ENCODE data around the gene PCDHB16.
"Not testable (repeated sequence)": the region's sequence is repeated elsewhere in the genome, so short reads cannot be mapped to it uniquely, and the experiment has no call there.

Gene PCDHB16

GRCh38 chr5:141182248-141182647, at the start of gene PCDHB16:
Gene PCDHB16 (plus strand): TSS chr5:141182387. CDS start chr5:141182560, 173 bp downstream.
- no peak within 1 kb of the TSS for H3K27ac ChIP-seq
- H3K9me3 ChIP-seq (replicated peaks in 1 of 11): peaks cover 41 to 64% (median 52%) of the 10 kb centered on the region in 11 experiments
- no peaks in the 10 kb centered on the region for H3K36me3 ChIP-seq
- H3K4me3 ChIP-seq: no peak within 1 kb of the TSS
- no peak within 1 kb of the TSS for H3K4me2 ChIP-seq
- no peaks in the 10 kb centered on the region for H3K27me3 ChIP-seq
- TF ChIP-seq Cebpa-rat (IDR thresholded peaks at IDR 0.05): no peak
- H3K9ac ChIP-seq: no peak within 1 kb of the TSS
- H3K4me1 ChIP-seq: no peaks in the 10 kb centered on the region
- no peaks in the 10 kb centered on the region for H4K20me1 ChIP-seq

- H3K4me2 ChIP-seq: no peak within 1 kb of the TSS
- no peaks in the 10 kb centered on the region for H4K20me1 ChIP-seq
- no peak within 1 kb of the TSS for H3K4me3 ChIP-seq
- H3K9ac ChIP-seq: no peak within 1 kb of the TSS
- no peaks in the 10 kb centered on the region for H3K4me1 ChIP-seq
- no peaks in the 10 kb centered on the region for H3K27me3 ChIP-seq
- H3K27ac ChIP-seq: no peak within 1 kb of the TSS
- TF ChIP-seq Cebpa-rat (IDR thresholded peaks at IDR 0.05): no peak
- H3K9me3 ChIP-seq (replicated peaks in 1 of 11): peaks cover 32 to 50% (median 44%) of the 10 kb centered on the region in 11 experiments
- no peaks in the 10 kb centered on the region for H3K36me3 ChIP-seq
Measured at GRCh38 chr5:141135030-141135717, 47.0 kb upstream of the PCDHB16 start, which contains the start of gene PCDHB5. Gene PCDHB5 (plus strand): TSS chr5:141135206. CDS start chr5:141135435, 229 bp downstream.

DNA sequence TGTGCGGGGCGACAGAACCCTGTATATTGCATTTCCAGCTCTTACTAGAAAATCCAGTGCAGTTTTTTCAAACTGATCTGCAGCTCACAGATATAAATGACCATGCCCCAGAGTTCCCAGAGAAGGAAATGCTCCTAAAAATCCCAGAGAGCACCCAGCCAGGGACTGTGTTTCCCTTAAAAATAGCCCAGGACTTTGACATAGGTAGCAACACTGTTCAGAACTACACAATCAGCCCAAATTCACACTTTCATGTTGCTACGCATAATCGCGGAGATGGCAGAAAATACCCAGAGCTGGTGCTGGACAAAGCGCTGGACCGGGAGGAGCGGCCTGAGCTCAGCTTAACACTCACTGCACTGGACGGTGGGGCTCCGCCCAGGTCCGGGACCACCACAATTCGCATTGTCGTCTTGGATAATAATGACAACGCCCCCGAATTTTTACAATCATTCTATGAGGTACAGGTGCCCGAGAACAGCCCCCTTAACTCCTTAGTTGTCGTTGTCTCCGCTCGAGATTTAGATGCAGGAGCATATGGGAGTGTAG, 46.4 kb upstream of the PCDHB16 start:
- no peaks in the 10 kb centered on the region for H3K4me1 ChIP-seq
- H3K27me3 ChIP-seq: no peaks in the 10 kb centered on the region
- no peak overlapping the region for H3K4me2 ChIP-seq
- no peak for TF ChIP-seq Cebpa-rat (IDR thresholded peaks at IDR 0.05)
- no peaks in the 10 kb centered on the region for H3K36me3 ChIP-seq
- H3K4me3 ChIP-seq: no peak overlapping the region
- no peak overlapping the region for H3K27ac ChIP-seq
- H3K9ac ChIP-seq: no peak overlapping the region
- no peaks in the 10 kb centered on the region for H4K20me1 ChIP-seq
- peaks cover 32 to 50% (median 44%) of the 10 kb centered on the region in 11 experiments for H3K9me3 ChIP-seq (replicated peaks in 1 of 11)

- H4K20me1 ChIP-seq, H3K27me3 ChIP-seq, H3K4me1 ChIP-seq, H3K27ac ChIP-seq, H3K4me3 ChIP-seq, H3K9ac ChIP-seq, H3K4me2 ChIP-seq, H3K36me3 ChIP-seq: not testable (repeated sequence)
- peaks cover 32 to 50% (median 44%) of the 10 kb centered on the region in 11 experiments for H3K9me3 ChIP-seq (replicated peaks in 1 of 11)
Measured at GRCh38 chr5:141137346-141137745, 44.8 kb upstream of the PCDHB16 start.

GRCh38 chr5:141149812-141150211, 32.4 kb upstream of the PCDHB16 start, which contains the start of gene PCDHB6:
Gene PCDHB6 (plus strand): TSS chr5:141150057. CDS start chr5:141150258, 201 bp downstream.
- Histone ChIP-seq H4K20me1 (no peaks in the 10 kb centered on the region), H3K4me2 (no peak within 1 kb of the TSS), H3K27ac (no peak within 1 kb of the TSS), H3K9me3 (replicated peaks in 1 of 11) (peaks cover 27 to 43% (median 33%) of the 10 kb centered on the region in 11 experiments), H3K36me3 (no peaks in the 10 kb centered on the region), H3K4me1 (no peaks in the 10 kb centered on the region), H3K4me3 (no peak within 1 kb of the TSS), H3K9ac (no peak within 1 kb of the TSS), H3K27me3 (no peaks in the 10 kb centered on the region)
- TF ChIP-seq Cebpa-rat (IDR thresholded peaks at IDR 0.05): no peak

GRCh38 chr5:141150224-141150992, 31.8 kb upstream of the PCDHB16 start:
- Histone ChIP-seq H3K4me3 (no peak overlapping the region), H4K20me1 (no peaks in the 10 kb centered on the region), H3K9ac (no peak overlapping the region), H3K27ac (no peak overlapping the region), H3K9me3 (replicated peaks in 1 of 11) (peaks cover 28 to 49% (median 37%) of the 10 kb centered on the region in 11 experiments), H3K27me3 (no peaks in the 10 kb centered on the region), H3K4me1 (no peaks in the 10 kb centered on the region), H3K36me3 (no peaks in the 10 kb centered on the region), H3K4me2 (no peak overlapping the region)
- no peak for TF ChIP-seq Cebpa-rat (IDR thresholded peaks at IDR 0.05)

GRCh38 chr5:141150993-141151325, 31.2 kb upstream of the PCDHB16 start:
- H3K27ac ChIP-seq: no peak overlapping the region
- peaks cover 31 to 54% (median 42%) of the 10 kb centered on the region in 11 experiments for H3K9me3 ChIP-seq (replicated peaks in 1 of 11)
- no peak for TF ChIP-seq Cebpa-rat (IDR thresholded peaks at IDR 0.05)
- H3K4me2 ChIP-seq: no peak overlapping the region
- H3K9ac ChIP-seq: no peak overlapping the region
- H3K4me1 ChIP-seq: no peaks in the 10 kb centered on the region
- no peaks in the 10 kb centered on the region for H3K27me3 ChIP-seq
- H3K4me3 ChIP-seq: no peak overlapping the region
- no peaks in the 10 kb centered on the region for H3K36me3 ChIP-seq
- no peaks in the 10 kb centered on the region for H4K20me1 ChIP-seq

GRCh38 chr5:141151632-141152031, 30.6 kb upstream of the PCDHB16 start:
- H3K4me2 ChIP-seq, H3K9ac ChIP-seq, H3K4me3 ChIP-seq, H3K27ac ChIP-seq, H3K4me1 ChIP-seq, H3K27me3 ChIP-seq, H3K36me3 ChIP-seq, H4K20me1 ChIP-seq: not testable (repeated sequence)
- peaks cover 38 to 61% (median 49%) of the 10 kb centered on the region in 11 experiments for H3K9me3 ChIP-seq (replicated peaks in 1 of 11)

- peaks cover 43 to 66% (median 54%) of the 10 kb centered on the region in 11 experiments for H3K9me3 ChIP-seq (replicated peaks in 1 of 11)
- H3K27me3 ChIP-seq, H3K36me3 ChIP-seq, H3K4me3 ChIP-seq, H3K4me1 ChIP-seq, H3K4me2 ChIP-seq, H4K20me1 ChIP-seq, H3K27ac ChIP-seq, H3K9ac ChIP-seq: not testable (repeated sequence)
Measured at GRCh38 chr5:141152096-141152495, 30.1 kb upstream of the PCDHB16 start.

Measured in BLaER1 treated with 17β-estradiol and CSF1 and Interleukin-3, amounts not matched to agents 10 nM and 100 nM (cell line).